Mucosa of descending colon (tissue), 3 donors: Measurements from ENCODE around the gene PATE1. TPM values are rescaled to one million over a fixed set of nuclear protein-coding genes. Genes with fewer than 3 reads are reported as not detected.

Source experiments
- ATAC-seq: fragments of 200-7000 bp; cut with Tn5 transposase; one replicate; pipeline ENCODE4 v1.9.1; 2020; ENCODE audit warnings: mild to moderate bottlenecking, moderate library complexity
- DNase-seq, 3 donors: peaks; one replicate each; pipeline ENCODE4 v3.0.0-alpha.2; 2020
- H3K36me3 ChIP-seq: fragments of 200-600 bp; one replicate; pipeline ENCODE4 v1.8.0; 2021; ENCODE audit warnings: low read depth, mild to moderate bottlenecking
- H3K4me1 ChIP-seq: fragments of 200-600 bp; one replicate; pipeline ENCODE4 v1.8.0; 2021; ENCODE audit warnings: low read depth, mild to moderate bottlenecking
- H3K4me3 ChIP-seq: fragments of 200-600 bp; one replicate; pipeline ENCODE4 v1.8.0; 2021; ENCODE audit warnings: mild to moderate bottlenecking
- H3K9me3 ChIP-seq: fragments of 200-600 bp; one replicate; pipeline ENCODE4 v1.8.0; 2021; ENCODE audit warnings: mild to moderate bottlenecking
- intact Hi-C, 2 donors: fragments of 100-400 bp; cut with DNase I in 1 of 2; cut with micrococcal nuclease in 1 of 2; formaldehyde crosslinking; loops; one replicate each; pipeline versions ENCODE4 v1.11.0 to v1.11.1; 2022; cut with DNase I, micrococcal nuclease
- total RNA-seq, 3 donors: library from RNA; stranded (reverse); fragmentation: NEBNext Ultra II Directional in 2 of 3; extraction: Animal tissue kit (Norgen Biotek cat#: 25700) in 2 of 3; gene quantifications; one replicate each; pipeline versions ENCODE4 v1.2.1 to v1.2.4, GENCODE V29; 2021 to 2023
- TF ChIP-seq, protein P1 (sequence below): fragments of 200-600 bp; IDR thresholded peaks from one replicate; pipeline ENCODE4 v1.8.0; 2022; ENCODE audit warnings: antibody characterized with exemption, mild to moderate bottlenecking
- donor health status: DM: no; HTN: no; CAD: no; lungs with moderate emphysema.
- donor health status: DM: no; HTN: no; CAD: no.
- donor health status: DM: no; HTN: yes; CAD: no.

PATE1 gene
- total RNA-seq, 3 donors from 2014 or later: not detected

DNA sequence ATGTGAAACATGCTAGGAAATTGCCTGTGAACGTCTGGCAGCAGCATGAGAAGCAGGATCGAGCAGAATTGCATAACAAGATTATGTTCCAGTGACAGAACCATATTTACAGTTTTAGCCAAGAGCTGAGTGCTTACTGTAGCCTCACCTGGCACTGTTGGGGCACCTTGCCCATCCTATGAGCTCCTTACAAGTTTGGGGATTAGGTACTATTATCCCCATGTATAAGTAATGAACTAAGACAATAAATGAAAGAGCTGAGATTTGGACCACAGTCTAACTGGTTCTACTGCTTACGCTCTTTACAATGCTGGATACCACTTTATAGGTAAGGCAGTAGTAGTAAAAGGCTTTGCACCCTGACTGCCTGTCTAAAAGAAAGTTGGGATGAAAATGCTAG, 17.1 kb upstream of the PATE1 start:
- Histone ChIP-seq H3K4me3 (no peak overlapping the region), H3K9me3 (no peaks in the 10 kb centered on the region), H3K4me1 (no peaks in the 10 kb centered on the region), H3K36me3 (no peaks in the 10 kb centered on the region)
- intact Hi-C loops: no loop called here
- ATAC-seq (no peak), DNase-seq (no peak)
- TF ChIP-seq, protein P1, sequence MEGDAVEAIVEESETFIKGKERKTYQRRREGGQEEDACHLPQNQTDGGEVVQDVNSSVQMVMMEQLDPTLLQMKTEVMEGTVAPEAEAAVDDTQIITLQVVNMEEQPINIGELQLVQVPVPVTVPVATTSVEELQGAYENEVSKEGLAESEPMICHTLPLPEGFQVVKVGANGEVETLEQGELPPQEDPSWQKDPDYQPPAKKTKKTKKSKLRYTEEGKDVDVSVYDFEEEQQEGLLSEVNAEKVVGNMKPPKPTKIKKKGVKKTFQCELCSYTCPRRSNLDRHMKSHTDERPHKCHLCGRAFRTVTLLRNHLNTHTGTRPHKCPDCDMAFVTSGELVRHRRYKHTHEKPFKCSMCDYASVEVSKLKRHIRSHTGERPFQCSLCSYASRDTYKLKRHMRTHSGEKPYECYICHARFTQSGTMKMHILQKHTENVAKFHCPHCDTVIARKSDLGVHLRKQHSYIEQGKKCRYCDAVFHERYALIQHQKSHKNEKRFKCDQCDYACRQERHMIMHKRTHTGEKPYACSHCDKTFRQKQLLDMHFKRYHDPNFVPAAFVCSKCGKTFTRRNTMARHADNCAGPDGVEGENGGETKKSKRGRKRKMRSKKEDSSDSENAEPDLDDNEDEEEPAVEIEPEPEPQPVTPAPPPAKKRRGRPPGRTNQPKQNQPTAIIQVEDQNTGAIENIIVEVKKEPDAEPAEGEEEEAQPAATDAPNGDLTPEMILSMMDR: no peak

DNA sequence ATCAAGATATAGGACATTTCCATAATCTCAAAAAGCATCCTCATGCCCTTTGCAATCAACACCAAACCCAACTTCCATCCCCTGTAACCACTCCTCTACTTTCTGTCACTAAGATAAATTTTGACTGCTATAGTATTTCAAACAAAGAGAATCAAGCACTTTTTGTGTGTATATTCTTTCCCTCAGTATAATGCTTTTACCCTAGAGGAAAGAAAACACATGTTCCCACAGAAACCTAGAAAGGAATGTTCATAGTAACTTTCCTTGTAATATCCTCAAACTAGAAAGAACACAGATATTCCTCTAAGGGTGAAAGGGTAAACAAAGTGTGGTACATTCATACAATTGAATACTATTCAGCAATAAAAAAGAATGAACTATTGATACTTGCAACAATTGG, 5.5 kb upstream of the PATE1 start:
- TF ChIP-seq, protein P1: no peak
- no peak for DNase-seq
- intact Hi-C loops: no loop called here

DNA sequence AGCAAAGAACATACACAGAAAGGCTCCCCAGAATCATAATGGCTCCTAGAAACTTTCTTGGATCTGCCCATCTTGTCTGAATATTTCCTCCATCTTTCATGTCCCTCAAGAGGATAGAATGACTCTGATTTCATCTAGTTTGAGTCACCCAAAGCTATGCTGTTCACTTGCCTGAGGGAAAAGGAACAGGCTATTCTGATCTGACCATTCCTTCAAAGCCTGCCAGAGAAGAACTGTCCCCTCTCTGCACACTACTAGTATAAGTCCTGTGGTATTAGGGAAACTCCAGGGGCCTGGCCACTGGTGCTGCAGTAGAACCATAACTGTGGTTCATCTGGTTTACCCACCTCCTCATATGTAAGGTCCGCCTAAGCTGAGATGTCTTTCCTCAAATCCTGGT, 2.4 kb upstream of the PATE1 start:
- no peak overlapping the region for H3K4me3 ChIP-seq
- no peak for DNase-seq
- no peaks in the 10 kb centered on the region for H3K4me1 ChIP-seq
- intact Hi-C loops: no loop called here
- no peaks in the 10 kb centered on the region for H3K36me3 ChIP-seq
- no peak for ATAC-seq
- no peaks in the 10 kb centered on the region for H3K9me3 ChIP-seq
- TF ChIP-seq, protein P1: no peak

More for the DNA sequence above, 5.5 kb upstream of the PATE1 start:
- H3K4me1 ChIP-seq: no peaks in the 10 kb centered on the region
- H3K9me3 ChIP-seq: no peaks in the 10 kb centered on the region
- H3K36me3 ChIP-seq: no peaks in the 10 kb centered on the region
- ATAC-seq: no peak
- H3K4me3 ChIP-seq: no peak overlapping the region

DNA sequence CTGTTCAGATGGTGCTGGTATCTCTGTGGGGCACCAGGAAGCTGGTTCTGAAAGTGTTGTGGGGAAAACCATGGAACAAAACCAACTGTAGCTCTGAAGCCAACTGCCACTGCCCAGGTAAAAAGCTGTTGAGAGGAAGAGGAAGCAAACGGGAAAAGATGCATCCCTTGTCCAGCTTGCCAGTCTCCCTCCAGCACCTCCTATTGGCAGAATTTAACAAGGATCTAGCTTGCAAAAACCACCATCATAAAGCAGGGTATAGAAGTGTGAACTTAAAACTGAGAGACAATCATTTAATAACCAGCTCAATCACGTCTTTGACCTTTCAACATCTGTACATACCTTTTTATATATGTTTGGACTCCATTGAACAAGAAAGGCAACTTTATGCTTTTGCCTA, 4.5 kb downstream of the PATE1 start:
- Histone ChIP-seq H3K36me3 (no peaks in the 10 kb centered on the region), H3K4me1 (no peaks in the 10 kb centered on the region), H3K9me3 (no peaks in the 10 kb centered on the region), H3K4me3 (no peak overlapping the region)
- TF ChIP-seq, protein P1: no peak
- DNase-seq: no peak
- intact Hi-C loops: no loop called here
- no peak for ATAC-seq

DNA sequence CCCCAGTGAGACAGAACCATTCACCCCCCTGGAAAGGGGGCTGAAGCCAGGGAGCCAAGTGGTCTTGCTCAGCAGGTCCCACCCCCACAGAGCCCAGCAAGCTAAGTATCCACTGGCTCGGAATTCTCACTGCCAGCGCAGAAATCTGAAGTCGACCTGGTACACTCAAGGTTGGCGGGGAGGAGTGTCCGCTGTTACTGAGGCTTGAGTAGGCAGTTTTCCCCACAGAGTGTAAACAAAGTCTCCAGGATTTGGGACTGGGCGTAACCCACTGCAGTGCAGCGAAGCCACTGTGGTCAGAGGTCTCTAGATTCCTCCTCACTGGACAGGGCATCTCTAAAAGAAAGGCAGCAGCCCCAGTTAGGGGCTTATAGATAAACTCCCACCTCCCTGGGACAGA, 10.0 kb downstream of the PATE1 start:
- intact Hi-C loops: no loop called here
- DNase-seq (no peak), ATAC-seq (no peak)
- H3K36me3 ChIP-seq: no peaks in the 10 kb centered on the region
- TF ChIP-seq, protein P1: no peak
- H3K4me1 ChIP-seq: no peaks in the 10 kb centered on the region
- no peak overlapping the region for H3K4me3 ChIP-seq
- no peaks in the 10 kb centered on the region for H3K9me3 ChIP-seq

DNA sequence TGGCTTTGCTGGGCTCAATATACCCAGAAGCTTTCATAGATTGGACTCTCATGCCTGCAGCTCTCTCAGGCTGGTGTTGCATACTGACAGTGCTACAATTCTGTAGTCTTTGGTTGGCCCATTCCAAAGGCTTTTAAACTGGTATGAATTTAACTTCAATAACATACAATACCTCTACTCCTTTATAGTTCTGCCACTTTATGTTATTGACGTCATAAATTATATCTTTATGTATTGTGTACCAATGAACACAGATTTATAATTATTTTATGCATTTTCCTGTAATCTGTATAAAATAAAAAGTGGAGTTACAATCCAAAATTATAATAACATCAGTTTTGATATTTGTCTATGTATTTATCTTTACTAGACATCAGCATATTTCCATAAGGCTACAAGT, 16.4 kb downstream of the PATE1 start:
- TF ChIP-seq, protein P1: no peak
- Histone ChIP-seq H3K9me3 (no peaks in the 10 kb centered on the region), H3K4me3 (no peak overlapping the region), H3K4me1 (no peaks in the 10 kb centered on the region), H3K36me3 (no peaks in the 10 kb centered on the region)
- DNase-seq: no peak
- intact Hi-C loops: no loop called here
- no peak for ATAC-seq
